Transverse colon (tissue), 4 donors: ENCODE data around the gene JAZF1.

Experiments used
- CTCF ChIP-seq, 5 experiments: fragments of 200-600 bp in 3 of 5; fragments of 450-650 bp in 2 of 5; sonication (generic) in 3 of 5; IDR thresholded peaks; 1 replicate in 2 of 5; 2 replicates in 3 of 5; pipeline ENCODE4 v1.5.1; 2016 to 2017; ENCODE audit warnings: antibody characterized with exemption in 5 of 5, inconsistent platforms in 3 of 5, mild to moderate bottlenecking in 2 of 5, moderate library complexity in 1 of 5
- EP300 ChIP-seq: sonication (generic); formaldehyde crosslinking; IDR thresholded peaks from one replicate; pipeline ENCODE4 v1.6.1; 2017; ENCODE audit warnings: antibody characterized with exemption, low read depth
- POLR2A ChIP-seq: fragments of 450-650 bp; IDR thresholded peaks from one replicate; pipeline ENCODE4 v1.6.1; 2016; ENCODE audit warnings: antibody characterized with exemption, mild to moderate bottlenecking, moderate library complexity
- POLR2AphosphoS5 ChIP-seq, 3 donors: sonication (generic); formaldehyde crosslinking; IDR thresholded peaks; one replicate each; pipeline ENCODE4 v1.6.1; 2016; ENCODE audit warnings: antibody characterized with exemption in 3 of 3

- no peak for TF ChIP-seq CTCF (IDR thresholded peaks at IDR 0.05)
- TF ChIP-seq POLR2A: no peak
- no peak for TF ChIP-seq POLR2AphosphoS5 (IDR thresholded peaks at IDR 0.05)
- no peak for TF ChIP-seq EP300
Measured at GRCh38 chr7:28061824-28062196, 118.8 kb downstream of the JAZF1 start.
